SKM-1 treated with dmso at 0.1 percent for 144 hours (cell line): Measurements from ENCODE around the gene MAP2K4.

ENCODE experiments used
- DNase-seq: peaks from one replicate; lab custom pipeline; 2025; ENCODE audit not compliant: unreplicated experiment; lab: John Stamatoyannopoulos, UW

The MAP2K4 gene

GRCh38 chr17:12037970-12038369 lies 17.3 kb downstream of the MAP2K4 start:
- DNase-seq = no peak

GRCh38 chr17:12040478-12040877 lies 19.8 kb downstream of the MAP2K4 start:
- DNase-seq = no peak

GRCh38 chr17:12041312-12041711 lies 20.6 kb downstream of the MAP2K4 start:
- no peak for DNase-seq

- DNase-seq = no peak
Observed at GRCh38 chr17:12043702-12044101, 23.0 kb downstream of the MAP2K4 start.

- no peak for DNase-seq
Observed at GRCh38 chr17:12046786-12047185, 26.1 kb downstream of the MAP2K4 start.

- no peak for DNase-seq
Observed at GRCh38 chr17:12047681-12048376, 27.2 kb downstream of the MAP2K4 start.

GRCh38 chr17:12048843-12049473 lies 28.3 kb downstream of the MAP2K4 start:
- DNase-seq = no peak

- no peak for DNase-seq
Observed at GRCh38 chr17:12050646-12051225, 30.1 kb downstream of the MAP2K4 start.

- no peak for DNase-seq
Observed at GRCh38 chr17:12053552-12053951, 32.9 kb downstream of the MAP2K4 start.

- no peak for DNase-seq
Observed at GRCh38 chr17:12055889-12056288, 35.2 kb downstream of the MAP2K4 start.

- DNase-seq = no peak
Observed at GRCh38 chr17:12057520-12057919, 36.8 kb downstream of the MAP2K4 start.

- no peak for DNase-seq
Observed at GRCh38 chr17:12058535-12058934, 37.9 kb downstream of the MAP2K4 start.

- DNase-seq = no peak
Observed at GRCh38 chr17:12062249-12062648, 41.6 kb downstream of the MAP2K4 start.

GRCh38 chr17:12064395-12064794 lies 43.7 kb downstream of the MAP2K4 start:
- DNase-seq = no peak

- DNase-seq = no peak
Observed at GRCh38 chr17:12067485-12067884, 46.8 kb downstream of the MAP2K4 start.

- no peak for DNase-seq
Observed at GRCh38 chr17:12068946-12069345, 48.3 kb downstream of the MAP2K4 start.

- DNase-seq = no peak
Observed at GRCh38 chr17:12070561-12070960, 49.9 kb downstream of the MAP2K4 start.

- no peak for DNase-seq
Observed at GRCh38 chr17:12074346-12074745, 53.7 kb downstream of the MAP2K4 start.

- no peak for DNase-seq
Observed at GRCh38 chr17:12077773-12078172, 57.1 kb downstream of the MAP2K4 start.

- no peak for DNase-seq
Observed at GRCh38 chr17:12078791-12079190, 58.1 kb downstream of the MAP2K4 start.

GRCh38 chr17:12081720-12082119 lies 61.0 kb downstream of the MAP2K4 start:
- no peak for DNase-seq
